ENCODE data around the gene MCM5. TPM values are rescaled to one million over a fixed set of nuclear protein-coding genes. Genes with fewer than 3 reads are reported as not detected.

MCM5 gene
- total RNA-seq, 3 donors from 2014 or later (not counting 1 experiment from before 2014, with no cell fraction given), result 59.3 to 73.8 (median 61.5) TPM

DNA sequence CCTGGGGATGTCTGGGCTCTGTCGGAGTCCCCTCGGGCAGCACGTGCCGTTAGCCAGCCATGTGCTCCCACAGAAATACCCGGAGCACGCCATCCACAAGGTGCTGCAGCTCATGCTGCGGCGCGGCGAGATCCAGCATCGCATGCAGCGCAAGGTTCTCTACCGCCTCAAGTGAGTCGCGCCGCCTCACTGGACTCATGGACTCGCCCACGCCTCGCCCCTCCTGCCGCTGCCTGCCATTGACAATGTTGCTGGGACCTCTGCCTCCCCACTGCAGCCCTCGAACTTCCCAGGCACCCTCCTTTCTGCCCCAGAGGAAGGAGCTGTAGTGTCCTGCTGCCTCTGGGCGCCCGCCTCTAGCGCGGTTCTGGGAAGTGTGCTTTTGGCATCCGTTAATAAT is 24.1 kb downstream of the MCM5 start:
- no peaks in the 10 kb centered on the region for H3K27me3 ChIP-seq (ENCODE audit: control insufficient read depth, insufficient read depth, low read length)
- H3K27ac ChIP-seq (ENCODE audit: low read length), result no peak overlapping the region
- no peak for ATAC-seq
- TF ChIP-seq, protein P1, sequence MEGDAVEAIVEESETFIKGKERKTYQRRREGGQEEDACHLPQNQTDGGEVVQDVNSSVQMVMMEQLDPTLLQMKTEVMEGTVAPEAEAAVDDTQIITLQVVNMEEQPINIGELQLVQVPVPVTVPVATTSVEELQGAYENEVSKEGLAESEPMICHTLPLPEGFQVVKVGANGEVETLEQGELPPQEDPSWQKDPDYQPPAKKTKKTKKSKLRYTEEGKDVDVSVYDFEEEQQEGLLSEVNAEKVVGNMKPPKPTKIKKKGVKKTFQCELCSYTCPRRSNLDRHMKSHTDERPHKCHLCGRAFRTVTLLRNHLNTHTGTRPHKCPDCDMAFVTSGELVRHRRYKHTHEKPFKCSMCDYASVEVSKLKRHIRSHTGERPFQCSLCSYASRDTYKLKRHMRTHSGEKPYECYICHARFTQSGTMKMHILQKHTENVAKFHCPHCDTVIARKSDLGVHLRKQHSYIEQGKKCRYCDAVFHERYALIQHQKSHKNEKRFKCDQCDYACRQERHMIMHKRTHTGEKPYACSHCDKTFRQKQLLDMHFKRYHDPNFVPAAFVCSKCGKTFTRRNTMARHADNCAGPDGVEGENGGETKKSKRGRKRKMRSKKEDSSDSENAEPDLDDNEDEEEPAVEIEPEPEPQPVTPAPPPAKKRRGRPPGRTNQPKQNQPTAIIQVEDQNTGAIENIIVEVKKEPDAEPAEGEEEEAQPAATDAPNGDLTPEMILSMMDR (IDR thresholded peaks at IDR 0.05), result no peak
- no peaks in the 10 kb centered on the region for H3K27me3 Mint-ChIP-seq (ENCODE audit: low read depth in 2 of 2)
- 98% methylated on average over 26 of the region's 26 CpGs for WGBS (ENCODE audit: insufficient coverage)
- no peak for DNase-seq
- no peak overlapping the region for H3K27ac Mint-ChIP-seq
- no peaks in the 10 kb centered on the region for H3K9me3 ChIP-seq (ENCODE audit: control insufficient read depth, insufficient read depth, low read length)
- H3K4me3 ChIP-seq (ENCODE audit: low read length), result no peak overlapping the region
- no peaks in the 10 kb centered on the region for H3K4me1 ChIP-seq (ENCODE audit: control insufficient read depth, insufficient read depth, low read length)
- intact Hi-C loops (cut with micrococcal nuclease), result no loop called here
- H3K9me3 Mint-ChIP-seq, result no peaks in the 10 kb centered on the region
- H3K36me3 ChIP-seq (ENCODE audit: control insufficient read depth, insufficient read depth, low read length), result peaks cover 58% of the 10 kb centered on the region
- peaks cover 0 to 5% of the 10 kb centered on the region in 2 donors for H3K4me1 Mint-ChIP-seq
- H3K36me3 Mint-ChIP-seq, result peaks cover 7% of the 10 kb centered on the region
- no peak overlapping the region for H3K4me3 Mint-ChIP-seq

DNA sequence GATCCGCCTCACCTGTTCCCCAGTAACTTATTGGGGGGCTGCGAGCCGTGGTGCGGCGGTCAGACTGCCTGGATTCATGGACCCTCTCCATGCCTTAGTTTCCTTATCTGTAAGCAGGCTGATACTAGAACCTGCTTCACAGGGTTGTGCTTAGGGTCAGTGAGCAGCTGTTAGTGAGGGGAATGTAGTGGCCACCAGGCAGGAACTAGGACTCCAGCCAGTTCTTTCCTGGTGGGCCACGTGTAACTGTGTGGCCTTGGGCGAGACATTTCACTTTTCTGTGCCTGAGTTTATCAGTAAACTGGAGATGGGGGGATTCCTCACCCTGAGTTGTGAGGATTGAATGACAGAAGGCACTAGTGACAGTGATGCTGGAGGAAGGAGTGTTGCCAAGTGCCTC is 24.8 kb downstream of the MCM5 start:
- Histone ChIP-seq H3K36me3 (ENCODE audit: control insufficient read depth, insufficient read depth, low read length) (peaks cover 51% of the 10 kb centered on the region), H3K27ac (ENCODE audit: low read length) (no peak overlapping the region), H3K27me3 (ENCODE audit: control insufficient read depth, insufficient read depth, low read length) (no peaks in the 10 kb centered on the region), H3K4me3 (ENCODE audit: low read length) (no peak overlapping the region), H3K4me1 (ENCODE audit: control insufficient read depth, insufficient read depth, low read length) (no peaks in the 10 kb centered on the region), H3K9me3 (ENCODE audit: control insufficient read depth, insufficient read depth, low read length) (no peaks in the 10 kb centered on the region)
- H3K4me1 Mint-ChIP-seq, result peaks cover 0 to 5% of the 10 kb centered on the region in 2 donors
- H3K27me3 Mint-ChIP-seq (ENCODE audit: low read depth in 2 of 2), result no peaks in the 10 kb centered on the region
- DNase-seq, result no peak
- peaks cover 7% of the 10 kb centered on the region for H3K36me3 Mint-ChIP-seq
- H3K9me3 Mint-ChIP-seq, result no peaks in the 10 kb centered on the region
- no peak overlapping the region for H3K4me3 Mint-ChIP-seq
- peak overlapping the region in 1 of 2 donors; percentile 58 for H3K27ac Mint-ChIP-seq
- no peak for ATAC-seq
- intact Hi-C loops (cut with micrococcal nuclease), result no loop called here
- TF ChIP-seq, protein P1 (IDR thresholded peaks at IDR 0.05), result no peak
- 94% methylated on average over 7 of the region's 7 CpGs for WGBS (ENCODE audit: insufficient coverage)

DNA sequence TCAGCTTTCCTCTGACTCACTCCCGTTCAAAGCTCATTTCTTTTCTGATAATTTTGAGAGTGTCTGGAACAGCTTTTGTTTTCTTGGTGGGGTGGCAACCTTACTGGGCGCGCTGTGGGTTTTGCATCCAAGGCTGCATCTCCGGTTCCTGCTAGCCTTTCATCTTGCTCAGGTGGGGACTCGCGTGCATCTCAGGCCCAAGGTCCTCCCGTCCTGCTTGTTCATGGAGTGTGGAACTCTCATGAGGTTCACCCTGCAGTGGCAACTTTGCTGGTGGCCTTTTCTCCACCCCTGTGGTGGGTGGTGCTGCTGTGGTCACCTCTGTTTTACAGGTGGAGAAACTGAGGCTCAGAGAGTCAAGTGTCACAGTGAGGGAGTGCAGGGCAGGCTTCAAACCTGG is 25.6 kb downstream of the MCM5 start:
- WGBS (ENCODE audit: insufficient coverage), result 96% methylated on average over 7 of the region's 7 CpGs
- Histone ChIP-seq H3K9me3 (ENCODE audit: control insufficient read depth, insufficient read depth, low read length) (no peaks in the 10 kb centered on the region), H3K4me1 (ENCODE audit: control insufficient read depth, insufficient read depth, low read length) (no peaks in the 10 kb centered on the region), H3K27me3 (ENCODE audit: control insufficient read depth, insufficient read depth, low read length) (no peaks in the 10 kb centered on the region), H3K4me3 (ENCODE audit: low read length) (no peak overlapping the region), H3K36me3 (ENCODE audit: control insufficient read depth, insufficient read depth, low read length) (peaks cover 44% of the 10 kb centered on the region), H3K27ac (ENCODE audit: low read length) (no peak overlapping the region)
- no peak overlapping the region for H3K4me3 Mint-ChIP-seq
- H3K27me3 Mint-ChIP-seq (ENCODE audit: low read depth in 2 of 2), result no peaks in the 10 kb centered on the region
- peak overlapping the region; percentile 18 to 54 for H3K27ac Mint-ChIP-seq
- intact Hi-C loops (cut with micrococcal nuclease), result no loop called here
- H3K9me3 Mint-ChIP-seq, result no peaks in the 10 kb centered on the region
- H3K36me3 Mint-ChIP-seq, result peaks cover 7% of the 10 kb centered on the region
- TF ChIP-seq, protein P1 (IDR thresholded peaks at IDR 0.05), result no peak
- ATAC-seq (no peak), DNase-seq (no peak)
- peaks cover 0 to 5% of the 10 kb centered on the region in 2 donors for H3K4me1 Mint-ChIP-seq
